HEK293 (cell line): ENCODE results near the gene UST.

Experiments used
- KLF1 ChIP-seq: fragments of 450-650 bp; formaldehyde crosslinking; IDR thresholded peaks from 2 replicates; pipeline ENCODE4 v1.5.1; 2016; ENCODE audit warnings: missing biosample characterization, missing genetic modification characterization
- ZBTB17 ChIP-seq: fragments of 450-650 bp; formaldehyde crosslinking; IDR thresholded peaks from 2 replicates; pipeline ENCODE4 v1.5.1; 2016; ENCODE audit warnings: missing biosample characterization, missing genetic modification characterization
- ZNF302 ChIP-seq: fragments of 450-650 bp; formaldehyde crosslinking; IDR thresholded peaks from 2 replicates; pipeline ENCODE4 v1.5.1; 2016; ENCODE audit warnings: missing biosample characterization, missing genetic modification characterization, low read depth
- ZNF561 ChIP-seq: fragments of 450-650 bp; IDR thresholded peaks from 2 replicates; pipeline ENCODE4 v1.5.1; 2018; ENCODE audit warnings: missing biosample characterization, missing genetic modification characterization, borderline replicate concordance
- ZNF701 ChIP-seq: fragments of 450-650 bp; formaldehyde crosslinking; IDR thresholded peaks from 2 replicates; pipeline ENCODE4 v1.5.1; 2016; ENCODE audit warnings: missing biosample characterization, missing genetic modification characterization
- ZNF776 ChIP-seq: fragments of 450-650 bp; formaldehyde crosslinking; IDR thresholded peaks from 2 replicates; pipeline ENCODE4 v1.5.0; 2017; ENCODE audit warnings: missing biosample characterization, missing genetic modification characterization, borderline replicate concordance
- ZSCAN30 ChIP-seq: fragments of 450-650 bp; IDR thresholded peaks from 2 replicates; pipeline ENCODE4 v1.5.1; 2018; ENCODE audit warnings: missing biosample characterization, mild to moderate bottlenecking, missing genetic modification characterization, moderate library complexity
- TF ChIP-seq, protein P1 (sequence below): sonication (generic); formaldehyde crosslinking; IDR thresholded peaks from 2 replicates; pipeline ENCODE4 v1.8.1; 2022; ENCODE audit warnings: mild to moderate bottlenecking, moderate library complexity, missing genetic modification reagents
- TF ChIP-seq, protein P2 (sequence below): fragments of 450-650 bp; formaldehyde crosslinking; IDR thresholded peaks from 2 replicates; pipeline ENCODE4 v1.5.1; 2016; ENCODE audit warnings: missing biosample characterization, missing genetic modification characterization

DNA sequence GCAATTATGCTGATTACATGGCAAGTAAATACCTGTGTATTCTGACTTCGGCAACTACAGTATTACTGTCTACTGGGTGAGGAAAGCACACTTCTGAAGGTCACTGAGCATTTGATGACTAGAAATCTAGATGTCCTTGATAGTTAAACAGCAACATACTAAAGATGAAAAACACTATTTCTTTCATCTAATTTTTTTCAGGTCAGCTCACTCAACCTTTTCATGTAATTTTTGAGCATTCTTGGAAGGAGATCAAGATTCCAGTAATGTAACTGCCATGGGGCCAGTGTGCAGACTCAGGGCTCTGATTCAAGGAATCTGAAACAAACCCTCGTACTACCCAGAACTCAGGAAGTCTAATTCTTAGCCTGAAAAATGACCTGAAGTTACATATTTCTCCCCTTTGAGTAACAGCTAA is 348.1 kb downstream of the UST start:
- TF ChIP-seq ZNF561 (tag by site-specific recombination) (no peak), ZBTB17 (tag by site-specific recombination) (no peak), ZNF302 (no peak), KLF1 (tag by site-specific recombination) (no peak), ZNF776 (tag by site-specific recombination) (no peak), ZNF701 (tag by site-specific recombination) (no peak), ZSCAN30 (tag by site-specific recombination) (no peak)
- TF ChIP-seq, protein P1, sequence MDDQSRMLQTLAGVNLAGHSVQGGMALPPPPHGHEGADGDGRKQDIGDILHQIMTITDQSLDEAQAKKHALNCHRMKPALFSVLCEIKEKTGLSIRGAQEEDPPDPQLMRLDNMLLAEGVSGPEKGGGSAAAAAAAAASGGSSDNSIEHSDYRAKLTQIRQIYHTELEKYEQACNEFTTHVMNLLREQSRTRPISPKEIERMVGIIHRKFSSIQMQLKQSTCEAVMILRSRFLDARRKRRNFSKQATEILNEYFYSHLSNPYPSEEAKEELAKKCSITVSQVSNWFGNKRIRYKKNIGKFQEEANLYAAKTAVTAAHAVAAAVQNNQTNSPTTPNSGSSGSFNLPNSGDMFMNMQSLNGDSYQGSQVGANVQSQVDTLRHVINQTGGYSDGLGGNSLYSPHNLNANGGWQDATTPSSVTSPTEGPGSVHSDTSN: no peak
- TF ChIP-seq, protein P2, sequence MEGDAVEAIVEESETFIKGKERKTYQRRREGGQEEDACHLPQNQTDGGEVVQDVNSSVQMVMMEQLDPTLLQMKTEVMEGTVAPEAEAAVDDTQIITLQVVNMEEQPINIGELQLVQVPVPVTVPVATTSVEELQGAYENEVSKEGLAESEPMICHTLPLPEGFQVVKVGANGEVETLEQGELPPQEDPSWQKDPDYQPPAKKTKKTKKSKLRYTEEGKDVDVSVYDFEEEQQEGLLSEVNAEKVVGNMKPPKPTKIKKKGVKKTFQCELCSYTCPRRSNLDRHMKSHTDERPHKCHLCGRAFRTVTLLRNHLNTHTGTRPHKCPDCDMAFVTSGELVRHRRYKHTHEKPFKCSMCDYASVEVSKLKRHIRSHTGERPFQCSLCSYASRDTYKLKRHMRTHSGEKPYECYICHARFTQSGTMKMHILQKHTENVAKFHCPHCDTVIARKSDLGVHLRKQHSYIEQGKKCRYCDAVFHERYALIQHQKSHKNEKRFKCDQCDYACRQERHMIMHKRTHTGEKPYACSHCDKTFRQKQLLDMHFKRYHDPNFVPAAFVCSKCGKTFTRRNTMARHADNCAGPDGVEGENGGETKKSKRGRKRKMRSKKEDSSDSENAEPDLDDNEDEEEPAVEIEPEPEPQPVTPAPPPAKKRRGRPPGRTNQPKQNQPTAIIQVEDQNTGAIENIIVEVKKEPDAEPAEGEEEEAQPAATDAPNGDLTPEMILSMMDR (tag by site-specific recombination): no peak
